Neural crest cell (in vitro differentiated cells): ENCODE data around the gene ARMC9. TPM values are rescaled to one million over a fixed set of nuclear protein-coding genes. Genes with fewer than 3 reads are reported as not detected.

ENCODE experiments used
- DNase-seq: peaks from one replicate; pipeline ENCODE4 v3.0.0; 2021; ENCODE audit warnings: low read depth, mixed read lengths, low spot score
- H3K27ac Mint-ChIP-seq: one replicate; pipeline ENCODE4 v1.8.0; 2021; ENCODE audit warnings: mild to moderate bottlenecking, mixed read lengths; ENCODE audit not compliant: unreplicated experiment
- H3K27me3 Mint-ChIP-seq: 2 replicates; pipeline ENCODE4 v1.8.0; 2021; ENCODE audit warnings: low read depth, mild to moderate bottlenecking, mixed read lengths
- H3K36me3 Mint-ChIP-seq: 2 replicates; pipeline ENCODE4 v1.8.0; 2021; ENCODE audit warnings: low read depth, mild to moderate bottlenecking, mixed read lengths
- H3K4me1 Mint-ChIP-seq: 2 replicates; pipeline ENCODE4 v1.8.0; 2021; ENCODE audit warnings: mixed read lengths
- H3K4me3 Mint-ChIP-seq: one replicate; pipeline ENCODE4 v1.8.0; 2021; ENCODE audit warnings: mild to moderate bottlenecking, mixed read lengths
- H3K9me3 Mint-ChIP-seq: 2 replicates; pipeline ENCODE4 v1.8.0; 2021; ENCODE audit warnings: mixed read lengths
- CTCF ChIP-seq: fragments of 200-600 bp; sonication (generic); conservative IDR thresholded peaks from 2 replicates; pipeline ENCODE4 v1.5.0; 2021; ENCODE audit warnings: antibody characterized with exemption, mild to moderate bottlenecking
- long read RNA-seq: library from polyadenylated mRNA; unstranded; transcript quantifications from one replicate; pipeline ENCODE4 v2.0.0, GENCODE V29; 2020
- total RNA-seq: library from RNA; stranded (reverse); gene quantifications from 2 replicates; pipeline ENCODE4 v1.2.1, GENCODE V29; 2021

ARMC9 gene
- total RNA-seq, result 35.0 and 35.2 TPM in 2 replicates
- long read RNA-seq, transcript ARMC9-201 (21 exons, 2,300 nt), result major isoform, 55 of 112 reads
- long read RNA-seq, partial matches to known transcripts, result 10 of 112 reads
- long read RNA-seq, other reads (novel, unspliced or antisense), result 47 of 112 reads

DNA sequence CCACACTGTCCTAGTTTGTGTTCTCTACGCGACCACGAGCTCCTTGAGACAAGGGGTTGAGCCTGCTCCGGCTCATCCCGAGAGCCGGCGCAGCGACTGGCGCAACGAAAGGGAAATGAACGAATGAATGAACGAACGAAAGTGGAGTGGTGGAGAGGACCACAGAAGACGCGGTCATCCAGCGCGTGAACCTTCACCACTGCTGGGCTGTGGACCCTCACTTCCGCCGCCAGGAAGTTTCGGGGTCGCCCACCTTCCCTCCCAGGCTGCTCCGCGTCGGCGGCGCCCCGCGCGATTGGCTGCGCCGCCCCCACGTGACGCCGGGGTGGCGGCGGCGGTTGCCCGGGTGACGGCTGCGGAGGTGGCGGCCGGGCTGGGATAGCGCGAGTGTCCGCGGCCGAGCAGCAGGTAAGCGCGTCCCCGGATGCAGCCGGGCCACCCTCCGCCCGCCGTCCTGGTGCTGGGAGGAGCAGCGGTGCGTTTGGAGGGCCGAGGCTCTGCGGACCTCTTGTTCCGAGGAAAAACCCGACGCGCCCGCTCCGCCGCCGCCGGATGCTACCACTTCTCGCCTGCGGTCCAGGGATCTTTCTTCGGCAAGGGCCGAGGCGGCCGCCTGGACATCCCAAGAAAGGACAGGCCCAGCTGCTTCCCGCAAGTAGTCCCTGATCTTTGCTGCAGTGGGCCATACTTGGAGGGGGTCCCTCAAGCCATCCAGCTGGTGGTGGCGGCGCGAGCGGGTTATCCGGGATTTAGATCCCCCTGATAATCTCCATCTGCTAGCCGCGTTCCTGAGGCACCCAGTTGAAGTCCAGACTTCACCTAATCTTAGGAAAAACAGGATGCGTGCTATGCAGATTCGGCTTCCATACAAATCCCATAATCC, at the start of gene ARMC9:
Gene ARMC9 (plus strand): TSS at position 341 of the 883 bp plus-strand sequence. CDS start 7,608 bp downstream, outside the sequence.
- peaks cover 10% of the 10 kb centered on the region for H3K36me3 Mint-ChIP-seq
- H3K27me3 Mint-ChIP-seq, result no peaks in the 10 kb centered on the region
- H3K4me3 Mint-ChIP-seq, result peak within 1 kb of the TSS; percentile 96
- no peak for TF ChIP-seq CTCF
- peak; percentile 74 for DNase-seq
- no peaks in the 10 kb centered on the region for H3K9me3 Mint-ChIP-seq
- H3K27ac Mint-ChIP-seq, result peak within 1 kb of the TSS; percentile 92
- H3K4me1 Mint-ChIP-seq, result peaks cover 34% of the 10 kb centered on the region

DNA sequence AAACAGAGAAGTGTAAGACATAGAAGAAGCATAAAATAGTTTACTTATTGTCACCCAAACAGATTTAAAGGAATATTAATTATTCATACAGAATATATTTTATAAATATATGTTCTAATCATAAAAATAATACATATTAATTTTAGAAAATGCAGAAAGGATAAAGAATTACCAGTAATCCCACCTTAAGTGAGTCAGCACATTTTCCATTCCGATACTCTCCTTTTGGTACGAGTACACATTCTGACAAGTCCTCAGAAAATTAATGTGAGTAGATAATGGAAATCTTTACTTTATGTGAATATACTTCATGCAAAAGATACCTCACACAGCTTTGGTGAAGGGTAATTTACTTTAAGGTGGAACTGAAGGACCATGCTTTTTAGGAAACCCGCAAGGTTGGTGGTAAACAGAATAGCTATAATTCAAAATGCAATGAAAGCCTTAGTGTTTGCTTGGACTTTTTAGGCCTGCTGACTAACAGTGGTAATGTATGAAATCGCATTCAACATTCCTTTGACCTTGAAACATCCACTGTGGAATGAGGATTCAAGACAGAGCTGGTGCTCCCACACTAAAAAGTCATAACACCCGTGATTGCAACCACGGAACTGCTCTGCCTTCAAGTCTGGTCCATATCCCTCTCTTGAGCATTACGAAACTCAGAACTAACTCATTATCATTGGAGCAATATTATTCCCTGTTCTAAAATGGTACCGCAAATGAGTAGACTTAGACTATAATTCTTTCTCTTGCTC, 45.5 kb upstream of the ARMC9 start:
- Mint-ChIP-seq H3K27me3 (no peaks in the 10 kb centered on the region), H3K4me1 (no peaks in the 10 kb centered on the region), H3K4me3 (no peak overlapping the region), H3K9me3 (no peaks in the 10 kb centered on the region), H3K27ac (no peak overlapping the region), H3K36me3 (peaks cover 6% of the 10 kb centered on the region)
- TF ChIP-seq CTCF, result no peak
- no peak for DNase-seq

GRCh38 chr2:231159306-231159705, 39.1 kb upstream of the ARMC9 start:
- Mint-ChIP-seq H3K27me3 (no peaks in the 10 kb centered on the region), H3K36me3 (peaks cover 4% of the 10 kb centered on the region), H3K27ac (no peak overlapping the region), H3K4me3 (no peak overlapping the region), H3K4me1 (peaks cover 7% of the 10 kb centered on the region), H3K9me3 (no peaks in the 10 kb centered on the region)
- no peak for TF ChIP-seq CTCF
- DNase-seq, result no peak

GRCh38 chr2:231160701-231161100, 37.7 kb upstream of the ARMC9 start:
- no peak for DNase-seq
- peaks cover 7% of the 10 kb centered on the region for H3K4me1 Mint-ChIP-seq
- TF ChIP-seq CTCF, result no peak
- no peaks in the 10 kb centered on the region for H3K9me3 Mint-ChIP-seq
- H3K27ac Mint-ChIP-seq, result no peak overlapping the region
- peaks cover 8% of the 10 kb centered on the region for H3K36me3 Mint-ChIP-seq
- H3K4me3 Mint-ChIP-seq, result no peak overlapping the region
- H3K27me3 Mint-ChIP-seq, result no peaks in the 10 kb centered on the region

DNA sequence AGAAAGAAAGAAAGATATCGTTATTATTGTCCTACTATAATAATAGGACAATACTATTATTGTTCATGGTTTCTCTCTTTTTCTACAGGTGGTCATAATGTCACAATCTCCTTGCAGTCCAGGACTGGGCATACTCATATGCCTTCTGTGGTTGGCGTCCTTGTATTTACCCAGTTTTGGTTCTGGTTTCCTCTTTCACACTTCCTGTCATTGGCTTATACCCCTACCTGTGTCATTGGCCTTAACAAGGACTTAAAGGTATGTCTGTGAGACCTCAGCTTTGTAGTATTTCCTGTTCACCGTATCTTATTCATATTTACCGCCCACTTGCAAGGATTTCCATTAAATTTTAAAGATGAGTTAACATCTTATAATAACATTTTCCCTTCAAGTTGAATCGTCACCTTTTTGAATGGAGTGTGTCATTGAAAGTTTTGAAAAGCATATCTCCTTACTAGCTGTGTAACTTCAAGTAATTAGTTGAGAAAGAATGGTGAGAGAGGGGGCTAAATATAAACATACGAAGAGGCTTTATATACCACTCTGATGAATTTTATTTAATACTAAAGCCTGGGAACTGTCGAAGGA, 37.1 kb upstream of the ARMC9 start:
- Mint-ChIP-seq H3K27ac (peak overlapping the region; percentile 78), H3K4me3 (no peak overlapping the region), H3K36me3 (peaks cover 8% of the 10 kb centered on the region), H3K27me3 (no peaks in the 10 kb centered on the region), H3K4me1 (peaks cover 7% of the 10 kb centered on the region), H3K9me3 (no peaks in the 10 kb centered on the region)
- no peak for TF ChIP-seq CTCF
- no peak for DNase-seq
